Smooth muscle cell (in vitro differentiated cells): ENCODE measurements around the gene AGRN. TPM values are rescaled to one million over a fixed set of nuclear protein-coding genes. Genes with fewer than 3 reads are reported as not detected.

Experiments
- DNase-seq: peaks from one replicate; lab custom pipeline; 2025; ENCODE audit not compliant: unreplicated experiment; lab: John Stamatoyannopoulos, UW
- H2AFZ ChIP-seq: fragments of 200-600 bp; sonication (generic); 2 replicates; pipeline ENCODE4 v1.6.0; 2016; ENCODE audit warnings: antibody characterized with exemption, low read depth, mild to moderate bottlenecking
- H3F3A ChIP-seq: fragments of 200-600 bp; sonication (generic); 2 replicates; pipeline ENCODE4 v1.6.0; 2017; ENCODE audit warnings: antibody characterized with exemption, low read depth
- H3K27ac ChIP-seq: fragments of 200-600 bp; sonication (generic); 2 replicates; pipeline ENCODE4 v1.5.1; 2016; ENCODE audit warnings: low read depth, mild to moderate bottlenecking
- H3K27me3 ChIP-seq: fragments of 200-600 bp; sonication (generic); 2 replicates; pipeline ENCODE4 v1.6.1; 2016; ENCODE audit warnings: low read depth, mild to moderate bottlenecking
- H3K36me3 ChIP-seq: fragments of 200-600 bp; sonication (generic); 2 replicates; pipeline ENCODE4 v1.5.1; 2016; ENCODE audit warnings: low read depth
- H3K4me1 ChIP-seq: fragments of 200-600 bp; sonication (generic); 2 replicates; pipeline ENCODE4 v1.5.1; 2016; ENCODE audit warnings: low read depth
- H3K4me2 ChIP-seq: fragments of 200-600 bp; sonication (generic); 2 replicates; pipeline ENCODE4 v1.6.0; 2016; ENCODE audit warnings: mild to moderate bottlenecking
- H3K4me3 ChIP-seq: fragments of 200-600 bp; sonication (generic); 2 replicates; pipeline ENCODE4 v1.5.1; 2016; ENCODE audit warnings: mild to moderate bottlenecking
- H3K79me2 ChIP-seq: fragments of 200-600 bp; sonication (generic); 2 replicates; pipeline ENCODE4 v1.6.0; 2016; ENCODE audit warnings: low read depth, mild to moderate bottlenecking
- H3K9ac ChIP-seq: fragments of 200-600 bp; sonication (generic); 2 replicates; pipeline ENCODE4 v1.6.0; 2016; ENCODE audit warnings: low read depth
- H3K9me3 ChIP-seq: fragments of 200-600 bp; sonication (generic); replicated peaks from 2 replicates; pipeline ENCODE4 v1.5.1; 2016; ENCODE audit warnings: low read depth
- H4K20me1 ChIP-seq: fragments of 200-600 bp; sonication (generic); 2 replicates; pipeline ENCODE4 v1.6.0; 2016; ENCODE audit warnings: low read depth
- WGBS: methylation state at CpG from one replicate; pipeline ENCODE4 v1.1.7; 2016; ENCODE audit warnings: low lambda C conversion rate; 5-methylcytosine and 5-hydroxymethylcytosine counted together
- polyA plus RNA-seq: library from polyadenylated mRNA; unstranded; fragments of >200 nt; fragmentation: Nextera tagmentation; extraction: Ambion mirVana; gene quantifications from 2 replicates; pipeline ENCODE4 v1.2.1, GENCODE V29; 2016
- total RNA-seq: library from RNA; depleted of rRNA; stranded (reverse); fragments of >200 nt; gene quantifications from 2 replicates; pipeline ENCODE4 v1.2.3, GENCODE V29; 2014
- TF ChIP-seq, protein P1 (sequence below): fragments of 200-600 bp; sonication (generic); IDR thresholded peaks from 2 replicates; pipeline ENCODE4 v1.5.1; 2017; ENCODE audit warnings: borderline replicate concordance, mild to moderate bottlenecking, antibody characterized with exemption; ENCODE audit not compliant: insufficient read depth, poor library complexity, severe bottlenecking

The AGRN gene
- total and polyA plus RNA-seq, 2 experiments from 2014 or later, result 17.5 to 24.7 TPM

- Histone ChIP-seq H3K9me3 (no peaks in the 10 kb centered on the region), H3K4me1 (peaks cover 7% of the 10 kb centered on the region), H3K79me2 (no peaks in the 10 kb centered on the region), H3K27me3 (peaks cover 11% of the 10 kb centered on the region), H3K27ac (no peak overlapping the region), H3K4me2 (peak overlapping the region; percentile 96), H2AFZ (no peak overlapping the region), H3K9ac (no peak overlapping the region), H4K20me1 (peaks cover 62% of the 10 kb centered on the region), H3F3A (no peaks in the 10 kb centered on the region), H3K36me3 (no peaks in the 10 kb centered on the region), H3K4me3 (peak overlapping the region; percentile 59)
- 2% methylated on average over 15 of the region's 73 CpGs for WGBS
- TF ChIP-seq, protein P1, sequence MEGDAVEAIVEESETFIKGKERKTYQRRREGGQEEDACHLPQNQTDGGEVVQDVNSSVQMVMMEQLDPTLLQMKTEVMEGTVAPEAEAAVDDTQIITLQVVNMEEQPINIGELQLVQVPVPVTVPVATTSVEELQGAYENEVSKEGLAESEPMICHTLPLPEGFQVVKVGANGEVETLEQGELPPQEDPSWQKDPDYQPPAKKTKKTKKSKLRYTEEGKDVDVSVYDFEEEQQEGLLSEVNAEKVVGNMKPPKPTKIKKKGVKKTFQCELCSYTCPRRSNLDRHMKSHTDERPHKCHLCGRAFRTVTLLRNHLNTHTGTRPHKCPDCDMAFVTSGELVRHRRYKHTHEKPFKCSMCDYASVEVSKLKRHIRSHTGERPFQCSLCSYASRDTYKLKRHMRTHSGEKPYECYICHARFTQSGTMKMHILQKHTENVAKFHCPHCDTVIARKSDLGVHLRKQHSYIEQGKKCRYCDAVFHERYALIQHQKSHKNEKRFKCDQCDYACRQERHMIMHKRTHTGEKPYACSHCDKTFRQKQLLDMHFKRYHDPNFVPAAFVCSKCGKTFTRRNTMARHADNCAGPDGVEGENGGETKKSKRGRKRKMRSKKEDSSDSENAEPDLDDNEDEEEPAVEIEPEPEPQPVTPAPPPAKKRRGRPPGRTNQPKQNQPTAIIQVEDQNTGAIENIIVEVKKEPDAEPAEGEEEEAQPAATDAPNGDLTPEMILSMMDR, result peak; percentile 68
- peak; percentile 72 for DNase-seq
These were observed 13.2 kb downstream of the AGRN start for GRCh38 chr1:1033009-1033587.

DNA sequence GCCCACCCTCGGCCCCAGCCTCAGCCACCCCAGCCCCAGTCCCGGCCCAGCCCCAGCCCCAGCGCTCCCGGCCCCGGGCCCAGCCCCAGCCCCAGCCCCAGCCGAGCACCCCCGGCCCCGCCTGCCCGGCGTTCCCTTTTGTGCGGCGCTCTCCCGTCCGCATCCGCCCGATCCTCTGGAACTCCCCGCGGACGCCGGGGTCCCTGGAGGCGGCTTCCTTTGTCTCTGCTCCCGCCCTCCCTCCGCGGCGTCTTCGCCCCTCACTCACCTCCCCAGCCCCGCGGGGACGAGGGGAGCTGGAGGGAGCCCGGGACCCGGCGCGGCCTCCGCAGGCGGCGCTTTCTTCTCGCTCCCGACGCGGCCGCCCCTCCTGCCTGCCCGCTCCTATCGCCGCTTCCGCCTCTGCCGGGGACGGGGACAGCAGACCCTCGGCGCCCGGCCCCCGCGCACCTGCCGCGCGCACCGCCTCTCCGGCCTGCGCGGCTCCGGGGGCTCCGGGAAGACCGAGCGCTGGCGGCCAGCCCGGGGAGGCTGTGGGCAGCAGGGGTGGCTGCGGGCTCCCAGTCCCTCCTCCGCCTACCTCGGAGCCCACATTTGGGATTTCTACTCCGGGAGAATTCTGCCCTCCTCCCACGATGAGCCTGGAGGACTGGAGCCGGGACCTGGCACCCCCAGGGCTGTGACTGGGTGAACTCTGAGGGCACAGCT, 14.0 kb downstream of the AGRN start:
- Histone ChIP-seq H3K4me3 (peak overlapping the region; percentile 59), H3F3A (no peaks in the 10 kb centered on the region), H3K9me3 (no peaks in the 10 kb centered on the region), H3K27ac (no peak overlapping the region), H3K27me3 (peaks cover 14% of the 10 kb centered on the region), H2AFZ (no peak overlapping the region), H3K9ac (no peak overlapping the region), H3K4me2 (peak overlapping the region; percentile 96), H4K20me1 (peaks cover 70% of the 10 kb centered on the region), H3K79me2 (no peaks in the 10 kb centered on the region), H3K4me1 (peaks cover 7% of the 10 kb centered on the region), H3K36me3 (no peaks in the 10 kb centered on the region)
- DNase-seq, result no peak
- TF ChIP-seq, protein P1, result no peak
- WGBS, result 3% methylated on average over 42 of the region's 71 CpGs

DNA sequence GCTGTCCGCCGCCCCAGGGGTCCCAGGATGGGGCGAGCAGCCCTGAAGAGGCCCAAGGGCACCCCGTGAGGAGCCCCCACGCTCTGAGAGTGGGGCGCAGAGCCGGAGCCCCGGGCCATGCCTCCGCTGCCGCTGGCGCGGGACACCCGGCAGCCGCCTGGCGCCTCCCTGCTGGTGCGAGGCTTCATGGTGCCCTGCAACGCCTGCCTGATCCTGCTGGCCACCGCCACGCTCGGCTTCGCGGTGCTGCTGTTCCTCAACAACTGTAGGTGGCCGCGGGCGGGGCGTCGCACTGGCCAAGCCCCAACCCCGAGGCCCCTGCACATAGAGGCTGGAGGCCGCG, 14.5 kb downstream of the AGRN start:
- Histone ChIP-seq H3K4me2 (peak overlapping the region; percentile 96), H2AFZ (no peak overlapping the region), H3K4me3 (no peak overlapping the region), H3K4me1 (peaks cover 7% of the 10 kb centered on the region), H3K9ac (no peak overlapping the region), H3K27ac (no peak overlapping the region), H3K79me2 (no peaks in the 10 kb centered on the region), H3F3A (no peaks in the 10 kb centered on the region), H3K9me3 (no peaks in the 10 kb centered on the region), H3K36me3 (no peaks in the 10 kb centered on the region), H3K27me3 (peaks cover 14% of the 10 kb centered on the region), H4K20me1 (peaks cover 75% of the 10 kb centered on the region)
- TF ChIP-seq, protein P1, result no peak
- WGBS, result 60% methylated on average over 25 of the region's 30 CpGs
- no peak for DNase-seq
